Activated CD4-positive, CD25-positive, alpha-beta regulatory T cell (primary cell): ENCODE data around the gene MINDY4.
A peak's percentile ranks its signal among the peaks of the same experiment; 100 is the strongest.

Experiments used
- DNase-seq, 4 experiments: peaks; one replicate each; lab custom pipeline; 2025; lab: John Stamatoyannopoulos, UW

Gene MINDY4

GRCh38 chr7:30771174-30771879, at the start of gene MINDY4:
Gene MINDY4 (plus strand): TSS chr7:30771417. CDS start chr7:30771494, 77 bp downstream.
- peak; percentile 37 to 49 (median 44) for DNase-seq

- DNase-seq, result no peak
Measured at GRCh38 chr7:30722187-30722586, 49.0 kb upstream of the MINDY4 start.

GRCh38 chr7:30722671-30723070, 48.5 kb upstream of the MINDY4 start:
- DNase-seq, result no peak

GRCh38 chr7:30723776-30724175, 47.4 kb upstream of the MINDY4 start:
- no peak for DNase-seq

- no peak for DNase-seq
Measured at GRCh38 chr7:30726296-30727006, 44.8 kb upstream of the MINDY4 start.

GRCh38 chr7:30727061-30727945, 43.9 kb upstream of the MINDY4 start:
- peak in 2 of 4 experiments; percentile 21 to 39 for DNase-seq

- no peak for DNase-seq
Measured at GRCh38 chr7:30728591-30729100, 42.6 kb upstream of the MINDY4 start.

- DNase-seq, result no peak
Measured at GRCh38 chr7:30729642-30730041, 41.6 kb upstream of the MINDY4 start.

- no peak for DNase-seq
Measured at GRCh38 chr7:30730097-30730496, 41.1 kb upstream of the MINDY4 start.

GRCh38 chr7:30730996-30731395, 40.2 kb upstream of the MINDY4 start:
- no peak for DNase-seq

- no peak for DNase-seq
Measured at GRCh38 chr7:30731581-30731980, 39.6 kb upstream of the MINDY4 start.

- DNase-seq, result no peak
Measured at GRCh38 chr7:30732606-30733005, 38.6 kb upstream of the MINDY4 start.

- no peak for DNase-seq
Measured at GRCh38 chr7:30733216-30733615, 38.0 kb upstream of the MINDY4 start.

GRCh38 chr7:30733691-30734090, 37.5 kb upstream of the MINDY4 start:
- DNase-seq, result no peak

- DNase-seq, result no peak
Measured at GRCh38 chr7:30734497-30734896, 36.7 kb upstream of the MINDY4 start.

GRCh38 chr7:30735631-30736030, 35.6 kb upstream of the MINDY4 start:
- no peak for DNase-seq

GRCh38 chr7:30736291-30736690, 34.9 kb upstream of the MINDY4 start:
- no peak for DNase-seq

- DNase-seq, result no peak
Measured at GRCh38 chr7:30738026-30738915, 32.9 kb upstream of the MINDY4 start.

- DNase-seq, result no peak
Measured at GRCh38 chr7:30739691-30740090, 31.5 kb upstream of the MINDY4 start.

GRCh38 chr7:30740417-30741181, 30.6 kb upstream of the MINDY4 start:
- peak; percentile 51 to 61 (median 55) for DNase-seq
